HG02588 (cell line): Measurements from ENCODE around the gene ZBTB25.

Experiments
- ATAC-seq: cut with Tn5 transposase; IDR thresholded peaks from one replicate; pipeline ENCODE4 v1.9.1; 2021; ENCODE audit warnings: mild to moderate bottlenecking, moderate library complexity; ENCODE audit not compliant: unreplicated experiment

The ZBTB25 gene

GRCh38 chr14:64401949-64402348 is 101.7 kb downstream of the ZBTB25 start:
- ATAC-seq: no peak

GRCh38 chr14:64400829-64401459 is 102.7 kb downstream of the ZBTB25 start:
- no peak for ATAC-seq
